ENCODE results near the gene STOML1.

STOML1 gene

DNA sequence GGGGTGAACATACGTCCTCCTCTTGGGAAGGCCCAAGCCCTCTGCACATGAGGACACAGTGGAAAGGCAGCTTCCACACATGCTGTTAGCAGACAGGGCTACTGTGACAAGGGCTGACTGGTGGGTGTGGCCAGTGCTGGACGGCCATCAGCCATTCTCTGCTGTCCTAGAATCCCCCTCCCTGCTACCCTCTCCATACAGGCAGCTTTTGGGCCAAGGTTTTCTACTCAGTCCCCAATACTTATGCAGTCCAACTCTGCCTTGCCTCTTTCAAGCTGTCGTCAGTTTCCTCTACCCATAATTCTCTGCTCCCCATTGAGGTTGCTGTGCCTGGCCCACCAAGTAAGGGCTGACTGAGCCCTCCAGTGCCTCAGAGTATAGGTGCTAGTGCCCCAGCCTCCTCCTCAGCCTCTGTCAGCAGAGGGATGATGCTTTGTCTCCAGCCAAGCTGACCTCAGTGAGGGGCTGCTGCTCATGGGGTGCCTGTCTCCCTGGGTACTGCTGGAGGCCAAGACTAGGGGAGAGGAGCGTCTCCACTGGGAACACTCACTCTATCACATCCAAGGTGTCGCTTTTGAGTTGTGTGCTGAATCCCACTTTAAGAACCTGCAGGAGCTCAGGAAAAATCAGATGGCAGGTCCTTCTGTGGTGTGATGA is 63.0 kb downstream of the STOML1 start:
- peak overlapping the region; percentile 90 for H3K4me3 ChIP-seq (ENCODE audit: low read length)
- DNase-seq (ENCODE audit: low read depth), result peak; percentile 53
- TF ChIP-seq, protein P1, sequence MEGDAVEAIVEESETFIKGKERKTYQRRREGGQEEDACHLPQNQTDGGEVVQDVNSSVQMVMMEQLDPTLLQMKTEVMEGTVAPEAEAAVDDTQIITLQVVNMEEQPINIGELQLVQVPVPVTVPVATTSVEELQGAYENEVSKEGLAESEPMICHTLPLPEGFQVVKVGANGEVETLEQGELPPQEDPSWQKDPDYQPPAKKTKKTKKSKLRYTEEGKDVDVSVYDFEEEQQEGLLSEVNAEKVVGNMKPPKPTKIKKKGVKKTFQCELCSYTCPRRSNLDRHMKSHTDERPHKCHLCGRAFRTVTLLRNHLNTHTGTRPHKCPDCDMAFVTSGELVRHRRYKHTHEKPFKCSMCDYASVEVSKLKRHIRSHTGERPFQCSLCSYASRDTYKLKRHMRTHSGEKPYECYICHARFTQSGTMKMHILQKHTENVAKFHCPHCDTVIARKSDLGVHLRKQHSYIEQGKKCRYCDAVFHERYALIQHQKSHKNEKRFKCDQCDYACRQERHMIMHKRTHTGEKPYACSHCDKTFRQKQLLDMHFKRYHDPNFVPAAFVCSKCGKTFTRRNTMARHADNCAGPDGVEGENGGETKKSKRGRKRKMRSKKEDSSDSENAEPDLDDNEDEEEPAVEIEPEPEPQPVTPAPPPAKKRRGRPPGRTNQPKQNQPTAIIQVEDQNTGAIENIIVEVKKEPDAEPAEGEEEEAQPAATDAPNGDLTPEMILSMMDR (conservative IDR thresholded peaks at IDR 0.05; ENCODE audit: low read length), result no peak
